ENCODE data around the gene GNPNAT1. TPM values are rescaled to one million over a fixed set of nuclear protein-coding genes. Genes with fewer than 3 reads are reported as not detected.

The GNPNAT1 gene
- total RNA-seq, 2 experiments from 2014 or later: 3.8 to 4.6 TPM

DNA sequence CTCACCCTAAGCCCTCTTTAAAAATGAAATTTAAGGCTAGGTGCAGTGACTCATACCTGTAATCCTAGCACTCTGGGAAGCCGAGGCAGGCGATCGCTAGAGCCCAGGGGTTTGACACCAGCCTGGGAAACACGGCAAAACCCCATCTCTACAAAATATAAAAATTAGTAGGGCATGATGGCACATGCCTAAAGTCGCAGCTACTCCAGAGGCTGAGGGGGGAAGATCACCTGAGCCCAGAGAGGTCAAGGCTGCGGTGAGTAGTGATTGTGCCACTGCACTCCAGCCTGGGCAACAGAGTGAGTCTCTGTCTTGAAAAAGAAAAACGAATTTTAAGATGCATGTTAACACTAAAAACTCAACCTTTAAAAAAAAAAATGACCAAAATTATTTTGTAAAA, 12.7 kb downstream of the GNPNAT1 start:
- Histone ChIP-seq H3K4me3 (ENCODE audit: low read length) (no peak overlapping the region), H3K9me3 (ENCODE audit: control insufficient read depth in 1 of 2, insufficient read depth in 1 of 2, low read length in 2 of 2) (no peaks in the 10 kb centered on the region), H3K27ac (ENCODE audit: low read depth in 1 of 2, low read length in 2 of 2) (no peak overlapping the region), H3K4me1 (ENCODE audit: insufficient read depth, low read length) (no peaks in the 10 kb centered on the region), H3K36me3 (ENCODE audit: insufficient read depth, low read length) (peaks cover 44% of the 10 kb centered on the region), H3K27me3 (ENCODE audit: control insufficient read depth in 1 of 2, insufficient read depth in 2 of 2, low read length in 2 of 2) (no peaks in the 10 kb centered on the region)
- H3K27me3 Mint-ChIP-seq: no peaks in the 10 kb centered on the region
- DNase-seq (no peak), ATAC-seq (ENCODE audit: poor library complexity) (no peak)
- H3K9me3 Mint-ChIP-seq: no peaks in the 10 kb centered on the region
- intact Hi-C loops (cut with DNase I, micrococcal nuclease): loop anchor here (5.0 to 10.0 kb wide), 2 partner anchors 36 to 474 kb away; no protein-coding TSS in a partner anchor
- no peak overlapping the region for H3K27ac Mint-ChIP-seq
- ChIA-PET POLR2A (interaction anchor here (1.2 kb wide), 1 partner anchor 10 kb away, joined by 3 read pairs; no protein-coding TSS in a partner anchor), CTCF (interaction anchor here (1.0 kb wide), 1 partner anchor 12 kb away, joined by 4 read pairs; no protein-coding TSS in a partner anchor)
- peaks cover 51% of the 10 kb centered on the region for H3K36me3 Mint-ChIP-seq (ENCODE audit: low read depth)
- TF ChIP-seq, protein P1, sequence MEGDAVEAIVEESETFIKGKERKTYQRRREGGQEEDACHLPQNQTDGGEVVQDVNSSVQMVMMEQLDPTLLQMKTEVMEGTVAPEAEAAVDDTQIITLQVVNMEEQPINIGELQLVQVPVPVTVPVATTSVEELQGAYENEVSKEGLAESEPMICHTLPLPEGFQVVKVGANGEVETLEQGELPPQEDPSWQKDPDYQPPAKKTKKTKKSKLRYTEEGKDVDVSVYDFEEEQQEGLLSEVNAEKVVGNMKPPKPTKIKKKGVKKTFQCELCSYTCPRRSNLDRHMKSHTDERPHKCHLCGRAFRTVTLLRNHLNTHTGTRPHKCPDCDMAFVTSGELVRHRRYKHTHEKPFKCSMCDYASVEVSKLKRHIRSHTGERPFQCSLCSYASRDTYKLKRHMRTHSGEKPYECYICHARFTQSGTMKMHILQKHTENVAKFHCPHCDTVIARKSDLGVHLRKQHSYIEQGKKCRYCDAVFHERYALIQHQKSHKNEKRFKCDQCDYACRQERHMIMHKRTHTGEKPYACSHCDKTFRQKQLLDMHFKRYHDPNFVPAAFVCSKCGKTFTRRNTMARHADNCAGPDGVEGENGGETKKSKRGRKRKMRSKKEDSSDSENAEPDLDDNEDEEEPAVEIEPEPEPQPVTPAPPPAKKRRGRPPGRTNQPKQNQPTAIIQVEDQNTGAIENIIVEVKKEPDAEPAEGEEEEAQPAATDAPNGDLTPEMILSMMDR (IDR thresholded peaks at IDR 0.05): no peak
- H3K4me3 Mint-ChIP-seq: no peak overlapping the region
- no peaks in the 10 kb centered on the region for H3K4me1 Mint-ChIP-seq (ENCODE audit: low read depth)

DNA sequence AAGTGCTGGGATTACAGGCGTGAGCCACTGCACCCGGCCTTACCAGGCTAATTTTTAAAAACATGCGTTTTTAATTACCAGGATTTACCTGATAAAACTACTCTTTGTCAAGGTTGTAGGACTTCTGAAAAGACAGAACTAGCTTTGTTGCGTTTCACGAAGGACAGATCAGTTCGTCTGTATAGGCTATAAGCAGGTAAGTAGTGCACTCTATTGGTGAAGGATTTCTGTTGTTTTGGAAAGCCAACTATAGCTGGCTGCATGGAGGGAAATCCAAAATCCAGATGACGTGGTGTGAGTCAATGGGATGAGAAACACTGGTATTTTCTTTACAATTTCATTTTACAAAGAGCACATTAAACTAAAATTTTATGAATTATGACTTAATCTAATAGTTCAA, 14.6 kb downstream of the GNPNAT1 start:
- H3K27me3 Mint-ChIP-seq: no peaks in the 10 kb centered on the region
- intact Hi-C loops (cut with DNase I, micrococcal nuclease): loop anchor here (5.0 to 10.0 kb wide), 2 partner anchors 35 to 472 kb away; no protein-coding TSS in a partner anchor
- TF ChIP-seq, protein P1 (IDR thresholded peaks at IDR 0.05): peak; percentile 44
- Histone ChIP-seq H3K27ac (ENCODE audit: low read depth in 1 of 2, low read length in 2 of 2) (no peak overlapping the region), H3K4me3 (ENCODE audit: low read length) (no peak overlapping the region), H3K9me3 (ENCODE audit: control insufficient read depth in 1 of 2, insufficient read depth in 1 of 2, low read length in 2 of 2) (no peaks in the 10 kb centered on the region), H3K36me3 (ENCODE audit: insufficient read depth, low read length) (peaks cover 49% of the 10 kb centered on the region), H3K4me1 (ENCODE audit: insufficient read depth, low read length) (no peaks in the 10 kb centered on the region), H3K27me3 (ENCODE audit: control insufficient read depth in 1 of 2, insufficient read depth in 2 of 2, low read length in 2 of 2) (no peaks in the 10 kb centered on the region)
- DNase-seq: peak in 3 of 14 experiments; percentile 19 to 34 (median 32)
- POLR2A ChIA-PET: interaction anchor here (1.0 to 1.4 kb wide), 3 partner anchors 14 to 224 kb away, joined by 4 to 6 read pairs (median 5); partner anchors contain the start of genes ERO1A, GPR137C and TXNDC16
- no peaks in the 10 kb centered on the region for H3K9me3 Mint-ChIP-seq
- peak; percentile 56 for ATAC-seq (ENCODE audit: poor library complexity)
- H3K36me3 Mint-ChIP-seq (ENCODE audit: low read depth): peaks cover 56% of the 10 kb centered on the region
- H3K27ac Mint-ChIP-seq: peak overlapping the region; percentile 37
- no peak overlapping the region for H3K4me3 Mint-ChIP-seq
- no peaks in the 10 kb centered on the region for H3K4me1 Mint-ChIP-seq (ENCODE audit: low read depth)
- CTCF ChIA-PET: interaction anchor here (0.7 to 1.1 kb wide), 3 partner anchors 13 to 142 kb away, joined by 3 to 4 read pairs (median 3); no protein-coding TSS in a partner anchor

DNA sequence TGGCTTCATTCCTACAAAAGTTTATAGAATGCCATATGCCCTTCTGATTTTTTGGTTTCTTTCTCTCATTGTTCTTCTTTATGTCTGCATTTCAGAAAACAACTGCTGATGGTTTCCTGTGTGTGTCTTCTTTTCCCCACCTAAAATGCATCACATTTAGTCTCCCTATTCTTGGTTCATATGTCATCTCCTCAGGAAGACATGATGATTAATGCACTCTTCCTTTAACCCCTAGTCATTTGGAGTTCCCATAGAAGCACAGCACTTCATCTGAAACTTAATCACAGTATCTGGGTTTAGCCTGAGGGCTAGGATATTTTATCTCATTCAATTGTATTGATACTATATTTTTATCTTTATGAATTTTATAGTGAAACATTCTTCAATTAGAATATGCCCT, 21.5 kb downstream of the GNPNAT1 start:
- H3K4me3 Mint-ChIP-seq: no peak overlapping the region
- H3K9me3 Mint-ChIP-seq: no peaks in the 10 kb centered on the region
- H3K36me3 Mint-ChIP-seq (ENCODE audit: low read depth): peaks cover 86% of the 10 kb centered on the region
- H3K9me3 ChIP-seq (ENCODE audit: control insufficient read depth in 1 of 2, insufficient read depth in 1 of 2, low read length in 2 of 2): no peaks in the 10 kb centered on the region
- H3K4me3 ChIP-seq (ENCODE audit: low read length): no peak overlapping the region
- TF ChIP-seq, protein P1 (IDR thresholded peaks at IDR 0.05): no peak
- H3K4me1 ChIP-seq (ENCODE audit: insufficient read depth, low read length): no peaks in the 10 kb centered on the region
- CTCF ChIA-PET: no interaction called here
- H3K27me3 ChIP-seq (ENCODE audit: control insufficient read depth in 1 of 2, insufficient read depth in 2 of 2, low read length in 2 of 2): no peaks in the 10 kb centered on the region
- ATAC-seq (ENCODE audit: poor library complexity) (no peak), DNase-seq (no peak)
- H3K27me3 Mint-ChIP-seq: no peaks in the 10 kb centered on the region
- intact Hi-C loops (cut with DNase I, micrococcal nuclease): loop anchor here in 1 of 2 experiments (5.0 to 10.0 kb wide), 2 partner anchors 93 to 465 kb away; no protein-coding TSS in a partner anchor
- H3K27ac ChIP-seq (ENCODE audit: low read depth in 1 of 2, low read length in 2 of 2): no peak overlapping the region
- H3K4me1 Mint-ChIP-seq (ENCODE audit: low read depth): peaks cover 9% of the 10 kb centered on the region
- no peak overlapping the region for H3K27ac Mint-ChIP-seq
- POLR2A ChIA-PET: no interaction called here
- peaks cover 77% of the 10 kb centered on the region for H3K36me3 ChIP-seq (ENCODE audit: insufficient read depth, low read length)
